Panc1 (cell line): ENCODE results near the gene VTI1A.

Experiments
- CTCF ChIP-seq: fragments of 450-650 bp; IDR thresholded peaks from 2 replicates; pipeline ENCODE4 v1.5.1; 2017; ENCODE audit warnings: mild to moderate bottlenecking
- POLR2AphosphoS5 ChIP-seq: IDR thresholded peaks from 2 replicates; pipeline ENCODE4 v1.6.1; 2012; ENCODE audit warnings: mild to moderate bottlenecking, low read depth, low read length, moderate library complexity
- REST ChIP-seq, 2 experiments: IDR thresholded peaks; 2 replicates each; pipeline ENCODE4 v1.6.1; 2011 to 2012; ENCODE audit warnings: low read depth in 2 of 2, control low read depth in 1 of 2, low read length in 1 of 2, mild to moderate bottlenecking in 1 of 2, moderate library complexity in 1 of 2; ENCODE audit not compliant: insufficient read depth in 1 of 2
- TCF7L2 ChIP-seq: IDR thresholded peaks from 2 replicates; pipeline ENCODE4 v1.6.1; 2011; ENCODE audit warnings: mild to moderate bottlenecking, low read depth, low read length, inconsistent platforms

- TF ChIP-seq CTCF (no peak), POLR2AphosphoS5 (no peak), REST (IDR thresholded peaks at IDR 0.05; ENCODE audit: insufficient read depth in 1 of 2, low read depth in 2 of 2, low read length in 1 of 2) (no peak), TCF7L2 (no peak)
Observed at GRCh38 chr10:112654794-112655193, 207.8 kb downstream of the VTI1A start.
